H1 (cell line): Measurements from ENCODE around the gene BIN2. TPM values are rescaled to one million over a fixed set of nuclear protein-coding genes. Genes with fewer than 3 reads are reported as not detected.

Experiments used
- ATF3 ChIP-seq: IDR thresholded peaks from 2 replicates; pipeline ENCODE4 v1.6.1; 2011; ENCODE audit warnings: low read depth, mild to moderate bottlenecking, low read length; ENCODE audit not compliant: insufficient read depth
- BRCA1 ChIP-seq: IDR thresholded peaks from 2 replicates; pipeline ENCODE4 v1.6.1; 2012; ENCODE audit warnings: low read depth, low read length, improper control_type of control experiment
- CBX8 ChIP-seq: fragments of 300-800, 300-1000 bp; sonication (generic); IDR thresholded peaks from 2 replicates; pipeline ENCODE4 v1.7.1; 2016; ENCODE audit warnings: low read depth, low read length, borderline replicate concordance
- CHD2 ChIP-seq: IDR thresholded peaks from 2 replicates; pipeline ENCODE4 v1.6.1; 2012; ENCODE audit warnings: low read length, improper control_type of control experiment
- NANOG ChIP-seq: IDR thresholded peaks from 2 replicates; pipeline ENCODE4 v1.6.1; 2011; ENCODE audit warnings: low read length, low read depth, mild to moderate bottlenecking, inconsistent platforms; ENCODE audit not compliant: insufficient read depth, poor library complexity, severe bottlenecking
- SIN3A ChIP-seq, 2 experiments: IDR thresholded peaks in 1 of 2; conservative IDR thresholded peaks in 1 of 2; 2 replicates each; pipeline ENCODE4 v1.6.1; 2011 to 2012; ENCODE audit warnings: low read length in 2 of 2, improper control_type of control experiment in 1 of 2, low read depth in 1 of 2, mild to moderate bottlenecking in 1 of 2
- YY1 ChIP-seq: IDR thresholded peaks from 2 replicates; pipeline ENCODE4 v1.6.1; 2011; ENCODE audit warnings: low read depth, mild to moderate bottlenecking, low read length
- polyA plus RNA-seq, 7 experiments: library from polyadenylated mRNA; depleted of rRNA in 3 of 7; stranded (reverse) in 5 of 7; unstranded in 2 of 7; fragments of >200 nt in 5 of 7; fragments of 200-250 nt in 2 of 7; gene quantifications; 1 replicate in 5 of 7; 2 replicates in 1 of 7; 4 replicates in 1 of 7; pipeline versions ENCODE4 v1.2.1 to v1.2.3, GENCODE V29; 2011 to 2013; ENCODE audit warnings: missing spikeins in 2 of 7, mixed read lengths in 2 of 7
- total RNA-seq: library from RNA; stranded (reverse); fragmentation: NEBNext Ultra II Directional; extraction: Animal tissue kit (Norgen Biotek cat#: 25700); gene quantifications from 2 replicates; pipeline ENCODE4 v1.2.1, GENCODE V29; 2021
- TF ChIP-seq, protein P1 (sequence below): fragments of 300-600 bp; sonication (generic); IDR thresholded peaks from 2 replicates; pipeline ENCODE4 v1.7.1; 2012; ENCODE audit warnings: low read length, moderate library complexity, mild to moderate bottlenecking, inconsistent platforms; ENCODE audit not compliant: insufficient replicate concordance

BIN2 gene
- total and polyA plus RNA-seq, 2 of the 8 experiments (the other 6 are each of a cell fraction or from before 2014, with no cell fraction given) = not detected

GRCh38 chr12:51281202-51281924, 42.6 kb downstream of the BIN2 start (continued):
- TF ChIP-seq SIN3A (conservative IDR thresholded peaks at IDR 0.05 in 1 of 2, IDR thresholded peaks at IDR 0.05 in 1 of 2; ENCODE audit: low read depth in 1 of 2, low read length in 2 of 2) (no peak), BRCA1 (no peak), CBX8 (no peak), ATF3 (no peak), CHD2 (no peak), NANOG (no peak), YY1 (no peak)
- TF ChIP-seq, protein P1, sequence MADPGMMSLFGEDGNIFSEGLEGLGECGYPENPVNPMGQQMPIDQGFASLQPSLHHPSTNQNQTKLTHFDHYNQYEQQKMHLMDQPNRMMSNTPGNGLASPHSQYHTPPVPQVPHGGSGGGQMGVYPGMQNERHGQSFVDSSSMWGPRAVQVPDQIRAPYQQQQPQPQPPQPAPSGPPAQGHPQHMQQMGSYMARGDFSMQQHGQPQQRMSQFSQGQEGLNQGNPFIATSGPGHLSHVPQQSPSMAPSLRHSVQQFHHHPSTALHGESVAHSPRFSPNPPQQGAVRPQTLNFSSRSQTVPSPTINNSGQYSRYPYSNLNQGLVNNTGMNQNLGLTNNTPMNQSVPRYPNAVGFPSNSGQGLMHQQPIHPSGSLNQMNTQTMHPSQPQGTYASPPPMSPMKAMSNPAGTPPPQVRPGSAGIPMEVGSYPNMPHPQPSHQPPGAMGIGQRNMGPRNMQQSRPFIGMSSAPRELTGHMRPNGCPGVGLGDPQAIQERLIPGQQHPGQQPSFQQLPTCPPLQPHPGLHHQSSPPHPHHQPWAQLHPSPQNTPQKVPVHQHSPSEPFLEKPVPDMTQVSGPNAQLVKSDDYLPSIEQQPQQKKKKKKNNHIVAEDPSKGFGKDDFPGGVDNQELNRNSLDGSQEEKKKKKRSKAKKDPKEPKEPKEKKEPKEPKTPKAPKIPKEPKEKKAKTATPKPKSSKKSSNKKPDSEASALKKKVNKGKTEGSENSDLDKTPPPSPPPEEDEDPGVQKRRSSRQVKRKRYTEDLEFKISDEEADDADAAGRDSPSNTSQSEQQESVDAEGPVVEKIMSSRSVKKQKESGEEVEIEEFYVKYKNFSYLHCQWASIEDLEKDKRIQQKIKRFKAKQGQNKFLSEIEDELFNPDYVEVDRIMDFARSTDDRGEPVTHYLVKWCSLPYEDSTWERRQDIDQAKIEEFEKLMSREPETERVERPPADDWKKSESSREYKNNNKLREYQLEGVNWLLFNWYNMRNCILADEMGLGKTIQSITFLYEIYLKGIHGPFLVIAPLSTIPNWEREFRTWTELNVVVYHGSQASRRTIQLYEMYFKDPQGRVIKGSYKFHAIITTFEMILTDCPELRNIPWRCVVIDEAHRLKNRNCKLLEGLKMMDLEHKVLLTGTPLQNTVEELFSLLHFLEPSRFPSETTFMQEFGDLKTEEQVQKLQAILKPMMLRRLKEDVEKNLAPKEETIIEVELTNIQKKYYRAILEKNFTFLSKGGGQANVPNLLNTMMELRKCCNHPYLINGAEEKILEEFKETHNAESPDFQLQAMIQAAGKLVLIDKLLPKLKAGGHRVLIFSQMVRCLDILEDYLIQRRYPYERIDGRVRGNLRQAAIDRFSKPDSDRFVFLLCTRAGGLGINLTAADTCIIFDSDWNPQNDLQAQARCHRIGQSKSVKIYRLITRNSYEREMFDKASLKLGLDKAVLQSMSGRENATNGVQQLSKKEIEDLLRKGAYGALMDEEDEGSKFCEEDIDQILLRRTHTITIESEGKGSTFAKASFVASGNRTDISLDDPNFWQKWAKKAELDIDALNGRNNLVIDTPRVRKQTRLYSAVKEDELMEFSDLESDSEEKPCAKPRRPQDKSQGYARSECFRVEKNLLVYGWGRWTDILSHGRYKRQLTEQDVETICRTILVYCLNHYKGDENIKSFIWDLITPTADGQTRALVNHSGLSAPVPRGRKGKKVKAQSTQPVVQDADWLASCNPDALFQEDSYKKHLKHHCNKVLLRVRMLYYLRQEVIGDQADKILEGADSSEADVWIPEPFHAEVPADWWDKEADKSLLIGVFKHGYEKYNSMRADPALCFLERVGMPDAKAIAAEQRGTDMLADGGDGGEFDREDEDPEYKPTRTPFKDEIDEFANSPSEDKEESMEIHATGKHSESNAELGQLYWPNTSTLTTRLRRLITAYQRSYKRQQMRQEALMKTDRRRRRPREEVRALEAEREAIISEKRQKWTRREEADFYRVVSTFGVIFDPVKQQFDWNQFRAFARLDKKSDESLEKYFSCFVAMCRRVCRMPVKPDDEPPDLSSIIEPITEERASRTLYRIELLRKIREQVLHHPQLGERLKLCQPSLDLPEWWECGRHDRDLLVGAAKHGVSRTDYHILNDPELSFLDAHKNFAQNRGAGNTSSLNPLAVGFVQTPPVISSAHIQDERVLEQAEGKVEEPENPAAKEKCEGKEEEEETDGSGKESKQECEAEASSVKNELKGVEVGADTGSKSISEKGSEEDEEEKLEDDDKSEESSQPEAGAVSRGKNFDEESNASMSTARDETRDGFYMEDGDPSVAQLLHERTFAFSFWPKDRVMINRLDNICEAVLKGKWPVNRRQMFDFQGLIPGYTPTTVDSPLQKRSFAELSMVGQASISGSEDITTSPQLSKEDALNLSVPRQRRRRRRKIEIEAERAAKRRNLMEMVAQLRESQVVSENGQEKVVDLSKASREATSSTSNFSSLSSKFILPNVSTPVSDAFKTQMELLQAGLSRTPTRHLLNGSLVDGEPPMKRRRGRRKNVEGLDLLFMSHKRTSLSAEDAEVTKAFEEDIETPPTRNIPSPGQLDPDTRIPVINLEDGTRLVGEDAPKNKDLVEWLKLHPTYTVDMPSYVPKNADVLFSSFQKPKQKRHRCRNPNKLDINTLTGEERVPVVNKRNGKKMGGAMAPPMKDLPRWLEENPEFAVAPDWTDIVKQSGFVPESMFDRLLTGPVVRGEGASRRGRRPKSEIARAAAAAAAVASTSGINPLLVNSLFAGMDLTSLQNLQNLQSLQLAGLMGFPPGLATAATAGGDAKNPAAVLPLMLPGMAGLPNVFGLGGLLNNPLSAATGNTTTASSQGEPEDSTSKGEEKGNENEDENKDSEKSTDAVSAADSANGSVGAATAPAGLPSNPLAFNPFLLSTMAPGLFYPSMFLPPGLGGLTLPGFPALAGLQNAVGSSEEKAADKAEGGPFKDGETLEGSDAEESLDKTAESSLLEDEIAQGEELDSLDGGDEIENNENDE = no peak
- TF ChIP-seq, all 59 proteins: peak for 0
